ENCODE data around the gene SPATA1. TPM values are rescaled to one million over a fixed set of nuclear protein-coding genes. Genes with fewer than 3 reads are reported as not detected.

The SPATA1 gene
- total and polyA plus RNA-seq, 9 of the 15 experiments (the other 6 are each of a cell fraction or from before 2014, with no cell fraction given), result 0.79 to 2.9 (median 1.5) TPM

- TF ChIP-seq, protein P1, sequence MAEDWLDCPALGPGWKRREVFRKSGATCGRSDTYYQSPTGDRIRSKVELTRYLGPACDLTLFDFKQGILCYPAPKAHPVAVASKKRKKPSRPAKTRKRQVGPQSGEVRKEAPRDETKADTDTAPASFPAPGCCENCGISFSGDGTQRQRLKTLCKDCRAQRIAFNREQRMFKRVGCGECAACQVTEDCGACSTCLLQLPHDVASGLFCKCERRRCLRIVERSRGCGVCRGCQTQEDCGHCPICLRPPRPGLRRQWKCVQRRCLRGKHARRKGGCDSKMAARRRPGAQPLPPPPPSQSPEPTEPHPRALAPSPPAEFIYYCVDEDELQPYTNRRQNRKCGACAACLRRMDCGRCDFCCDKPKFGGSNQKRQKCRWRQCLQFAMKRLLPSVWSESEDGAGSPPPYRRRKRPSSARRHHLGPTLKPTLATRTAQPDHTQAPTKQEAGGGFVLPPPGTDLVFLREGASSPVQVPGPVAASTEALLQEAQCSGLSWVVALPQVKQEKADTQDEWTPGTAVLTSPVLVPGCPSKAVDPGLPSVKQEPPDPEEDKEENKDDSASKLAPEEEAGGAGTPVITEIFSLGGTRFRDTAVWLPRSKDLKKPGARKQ (CRISPR knock-in tag; IDR thresholded peaks at IDR 0.05), result no peak
- peak; percentile 34; the same call in 1 of the 2 replicates for TF ChIP-seq ZNF384 (IDR thresholded peaks at IDR 0.05; ENCODE audit: low read depth, low read length)
- no peak for TF ChIP-seq ZNF395 (CRISPR knock-in tag; IDR thresholded peaks at IDR 0.05)
- TF ChIP-seq, protein P2, sequence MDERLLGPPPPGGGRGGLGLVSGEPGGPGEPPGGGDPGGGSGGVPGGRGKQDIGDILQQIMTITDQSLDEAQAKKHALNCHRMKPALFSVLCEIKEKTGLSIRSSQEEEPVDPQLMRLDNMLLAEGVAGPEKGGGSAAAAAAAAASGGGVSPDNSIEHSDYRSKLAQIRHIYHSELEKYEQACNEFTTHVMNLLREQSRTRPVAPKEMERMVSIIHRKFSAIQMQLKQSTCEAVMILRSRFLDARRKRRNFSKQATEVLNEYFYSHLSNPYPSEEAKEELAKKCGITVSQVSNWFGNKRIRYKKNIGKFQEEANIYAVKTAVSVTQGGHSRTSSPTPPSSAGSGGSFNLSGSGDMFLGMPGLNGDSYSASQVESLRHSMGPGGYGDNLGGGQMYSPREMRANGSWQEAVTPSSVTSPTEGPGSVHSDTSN (CRISPR knock-in tag; IDR thresholded peaks at IDR 0.05; ENCODE audit: low read depth), result no peak
- TF ChIP-seq, protein P2 (tag; conservative IDR thresholded peaks at IDR 0.05; ENCODE audit: low read depth), result no peak
- TF ChIP-seq RHOXF2B (CRISPR knock-in tag; conservative IDR thresholded peaks at IDR 0.05), result no peak
- 0 out of 2 replicates have a peak, but pooled peaks have one; percentile 21 for TF ChIP-seq FOXM1 (IDR thresholded peaks at IDR 0.05; ENCODE audit: low read depth)
- no peak for TF ChIP-seq FOXM1 (CRISPR knock-in tag; IDR thresholded peaks at IDR 0.05; ENCODE audit: low read depth)
- TF ChIP-seq BCOR (IDR thresholded peaks at IDR 0.05), result peak; percentile 63; the same call in 1 of the 2 replicates
Observed at GRCh38 chr1:84509029-84509428, 2.8 kb downstream of the SPATA1 start (continued).
